K562 (cell line): ENCODE results near the gene RAB24. TPM values are rescaled to one million over a fixed set of nuclear protein-coding genes. Genes with fewer than 3 reads are reported as not detected.

Source experiments
- ASH1L ChIP-seq: fragments of 450-650 bp; IDR thresholded peaks from 2 replicates; pipeline ENCODE4 v1.6.1; 2018; ENCODE audit warnings: borderline replicate concordance, mild to moderate bottlenecking, low read depth; ENCODE audit not compliant: partially characterized antibody
- DIDO1 ChIP-seq: fragments of 450-650 bp; IDR thresholded peaks from 2 replicates; pipeline ENCODE4 v1.6.1; 2016; ENCODE audit warnings: low read depth, missing biosample characterization, missing genetic modification characterization
- E2F8 ChIP-seq: fragments of 450-650 bp; IDR thresholded peaks from 2 replicates; pipeline ENCODE4 v1.7.1; 2018; ENCODE audit warnings: mild to moderate bottlenecking, low read depth; ENCODE audit not compliant: partially characterized antibody
- ETV1 ChIP-seq: fragments of 450-650 bp; conservative IDR thresholded peaks from 2 replicates; pipeline ENCODE4 v1.6.1; 2016; ENCODE audit warnings: missing genetic modification characterization, control low read depth, low read depth, missing compliant biosample characterization
- FOXA3 ChIP-seq, 2 experiments: fragments of 450-650 bp in 1 of 2; sonication (generic) in 1 of 2; formaldehyde crosslinking; IDR thresholded peaks in 1 of 2; conservative IDR thresholded peaks in 1 of 2; 2 replicates each; pipeline versions ENCODE4 v1.4.0 to v1.8.0; 2020 to 2022; ENCODE audit warnings: mild to moderate bottlenecking in 2 of 2, missing genetic modification reagents in 1 of 2
- GABPB2 ChIP-seq: fragments of 250-450 bp; sonication (Bioruptor Pico); conservative IDR thresholded peaks from 2 replicates; pipeline ENCODE4 v1.5.1; 2021; ENCODE audit warnings: mild to moderate bottlenecking
- PHF8 ChIP-seq: fragments of 200-600 bp; sonication (generic); IDR thresholded peaks from 2 replicates; pipeline ENCODE4 v1.6.1; 2012; ENCODE audit warnings: mixed run types, mild to moderate bottlenecking, inconsistent platforms, low read length, moderate library complexity, borderline replicate concordance
- RAD21 ChIP-seq, 2 experiments: fragments of 250-450 bp in 1 of 2; fragments of 450-650 bp in 1 of 2; sonication (Bioruptor Pico) in 1 of 2; formaldehyde crosslinking in 1 of 2; IDR thresholded peaks in 1 of 2; conservative IDR thresholded peaks in 1 of 2; 2 replicates each; pipeline versions ENCODE4 v1.4.0 to v1.8.0; 2020 to 2022; ENCODE audit warnings: mild to moderate bottlenecking in 2 of 2, moderate library complexity in 1 of 2
- STAT5B ChIP-seq: fragments of 250-450 bp; sonication (Bioruptor Pico); IDR thresholded peaks from 2 replicates; pipeline ENCODE4 v1.8.0; 2021; ENCODE audit warnings: mild to moderate bottlenecking, inconsistent platforms
- TFE3 ChIP-seq: fragments of 450-650 bp; formaldehyde crosslinking; IDR thresholded peaks from 2 replicates; pipeline ENCODE4 v1.4.0; 2020; ENCODE audit warnings: mild to moderate bottlenecking, mixed read lengths
- THRB ChIP-seq: fragments of 450-650 bp; formaldehyde crosslinking; conservative IDR thresholded peaks from 2 replicates; pipeline ENCODE4 v1.4.0; 2022; ENCODE audit warnings: mild to moderate bottlenecking, missing genetic modification characterization
- ZNF347 ChIP-seq: fragments of 450-650 bp; formaldehyde crosslinking; IDR thresholded peaks from 2 replicates; pipeline ENCODE4 v1.4.0; 2020; ENCODE audit warnings: low read depth, mild to moderate bottlenecking, moderate library complexity
- ZNF445 ChIP-seq: fragments of 250-450 bp; sonication (Bioruptor Pico); IDR thresholded peaks from 2 replicates; pipeline ENCODE4 v1.4.0; 2020; ENCODE audit warnings: low read depth, mild to moderate bottlenecking, moderate library complexity
- ZNF609 ChIP-seq: sonication (generic); formaldehyde crosslinking; IDR thresholded peaks from 2 replicates; pipeline ENCODE4 v1.8.1; 2023; ENCODE audit warnings: missing genetic modification reagents, mild to moderate bottlenecking, borderline replicate concordance
- polyA plus RNA-seq, 8 experiments: library from polyadenylated mRNA; depleted of rRNA in 4 of 8; stranded (reverse) in 5 of 8; unstranded in 3 of 8; fragments of >200 nt; fragmentation: Nextera tagmentation in 2 of 8; fragmentation: Illumina TruSeq in 1 of 8; extraction: Ambion mirVana in 2 of 8; extraction: Trizol in 1 of 8; gene quantifications; 2 replicates each; pipeline versions ENCODE4 v1.2.1 to v1.2.3, GENCODE V29; 2011 to 2014; ENCODE audit warnings: inconsistent platforms in 1 of 8, missing spikeins in 1 of 8
- total RNA-seq, 7 experiments: library from RNA; depleted of rRNA in 6 of 7; stranded (reverse); fragments of >200 nt in 6 of 7; fragmentation: Illumina TruSeq in 2 of 7; extraction: Trizol in 2 of 7; gene quantifications; 2 replicates each; pipeline versions ENCODE4 v1.2.1 to v1.2.3, GENCODE V29; 2011 to 2021; ENCODE audit warnings: low replicate concordance in 1 of 7

RAB24 gene
- total and polyA plus RNA-seq, 9 of the 15 experiments (the other 6 are each of a cell fraction or from before 2014, with no cell fraction given), result 13.9 to 107 (median 34.8) TPM

GRCh38 chr5:177309351-177310191, 6.1 kb upstream of the RAB24 start (continued):
- TF ChIP-seq ASH1L (no peak), ZNF347 (CRISPR knock-in tag) (no peak), STAT5B (CRISPR knock-in tag) (no peak), ZNF609 (CRISPR knock-in tag) (no peak), E2F8 (no peak), FOXA3 (CRISPR knock-in tag; conservative IDR thresholded peaks at IDR 0.05 in 1 of 2, IDR thresholded peaks at IDR 0.05 in 1 of 2) (peak in 1 of 2 experiments; percentile 74; a peak in 1 of 4 replicates), PHF8 (no peak), ZNF445 (CRISPR knock-in tag) (no peak), RAD21 (CRISPR knock-in tag; conservative IDR thresholded peaks at IDR 0.05 in 1 of 2, IDR thresholded peaks at IDR 0.05 in 1 of 2) (peak; percentile 24 to 72; a peak in 3 of 4 replicates), THRB (CRISPR knock-in tag) (no peak), DIDO1 (tag) (no peak), TFE3 (CRISPR knock-in tag) (no peak), ETV1 (tag) (no peak), GABPB2 (CRISPR knock-in tag) (no peak)
